GM19324 (cell line): Measurements from ENCODE around the gene SPAG7.
"Not testable (repeated sequence)": the region's sequence is repeated elsewhere in the genome, so short reads cannot be mapped to it uniquely, and the experiment has no call there.

Source experiments
- ATAC-seq: cut with Tn5 transposase; IDR thresholded peaks from one replicate; pipeline ENCODE4 v1.9.1; 2021; ENCODE audit warnings: mild to moderate bottlenecking, moderate library complexity; ENCODE audit not compliant: unreplicated experiment, low FRiP score

Gene SPAG7

GRCh38 chr17:4938688-4939545 is 28.7 kb downstream of the SPAG7 start:
- no peak for ATAC-seq

- ATAC-seq, result no peak
Observed at GRCh38 chr17:4938069-4938491, 29.5 kb downstream of the SPAG7 start.

- ATAC-seq, result no peak
Observed at GRCh38 chr17:4937553-4937952, 30.1 kb downstream of the SPAG7 start.

GRCh38 chr17:4936436-4936835 is 31.2 kb downstream of the SPAG7 start:
- no peak for ATAC-seq

GRCh38 chr17:4935650-4936049 is 32.0 kb downstream of the SPAG7 start:
- ATAC-seq, result no peak

GRCh38 chr17:4934173-4934979 is 33.2 kb downstream of the SPAG7 start:
- ATAC-seq, result no peak

GRCh38 chr17:4933646-4934045 is 34.0 kb downstream of the SPAG7 start:
- ATAC-seq, result no peak

GRCh38 chr17:4932756-4933155 is 34.9 kb downstream of the SPAG7 start:
- no peak for ATAC-seq

- ATAC-seq, result no peak
Observed at GRCh38 chr17:4931963-4932362, 35.7 kb downstream of the SPAG7 start, which contains the start of gene GP1BA. GP1BA (plus strand) TSS chr17:4932277; CDS start chr17:4932605, 328 bp downstream.

GRCh38 chr17:4928881-4929280 is 38.7 kb downstream of the SPAG7 start:
- no peak for ATAC-seq

GRCh38 chr17:4926577-4927335 is 40.9 kb downstream of the SPAG7 start:
- not testable (repeated sequence) for ATAC-seq

- ATAC-seq, result no peak
Observed at GRCh38 chr17:4921320-4921719, 46.3 kb downstream of the SPAG7 start.

GRCh38 chr17:4920351-4921048 is 47.1 kb downstream of the SPAG7 start:
- ATAC-seq, result no peak

- no peak for ATAC-seq
Observed at GRCh38 chr17:4919511-4920047, 48.0 kb downstream of the SPAG7 start.

- not testable (repeated sequence) for ATAC-seq
Observed at GRCh38 chr17:4914551-4914950, 53.1 kb downstream of the SPAG7 start.

- no peak for ATAC-seq
Observed at GRCh38 chr17:4913994-4914393, 53.6 kb downstream of the SPAG7 start.
